CD4-positive, alpha-beta T cell treated with Interferon gamma for 1 hour (primary cell): ENCODE data around the gene ZNF716.
"Not testable (repeated sequence)": the region's sequence is repeated elsewhere in the genome, so short reads cannot be mapped to it uniquely, and the experiment has no call there.

ENCODE experiments used
- DNase-seq: peaks from one replicate; pipeline ENCODE4 v3.0.0-alpha.2; 2020

The ZNF716 gene

GRCh38 chr7:57426629-57427003 lies 23.4 kb upstream of the ZNF716 start:
- DNase-seq = no peak

- DNase-seq = no peak
Measured at GRCh38 chr7:57427146-57427545, 22.8 kb upstream of the ZNF716 start.

- no peak for DNase-seq
Measured at GRCh38 chr7:57427594-57427993, 22.4 kb upstream of the ZNF716 start.

GRCh38 chr7:57432583-57432982 lies 17.4 kb upstream of the ZNF716 start:
- no peak for DNase-seq

- DNase-seq = no peak
Measured at GRCh38 chr7:57437581-57437980, 12.4 kb upstream of the ZNF716 start.

- DNase-seq = no peak
Measured at GRCh38 chr7:57438244-57438643, 11.7 kb upstream of the ZNF716 start.

- no peak for DNase-seq
Measured at GRCh38 chr7:57443567-57443966, 6.4 kb upstream of the ZNF716 start.

- DNase-seq = not testable (repeated sequence)
Measured at GRCh38 chr7:57469186-57469828, 19.3 kb downstream of the ZNF716 start.

- DNase-seq = not testable (repeated sequence)
Measured at GRCh38 chr7:57480304-57480703, 30.3 kb downstream of the ZNF716 start.

GRCh38 chr7:57485022-57485421 lies 35.0 kb downstream of the ZNF716 start:
- DNase-seq = not testable (repeated sequence)

GRCh38 chr7:57487957-57488356 lies 38.0 kb downstream of the ZNF716 start:
- no peak for DNase-seq

GRCh38 chr7:57495111-57495510 lies 45.1 kb downstream of the ZNF716 start:
- not testable (repeated sequence) for DNase-seq

GRCh38 chr7:57496395-57496794 lies 46.4 kb downstream of the ZNF716 start:
- DNase-seq = no peak

GRCh38 chr7:57505176-57505575 lies 55.2 kb downstream of the ZNF716 start:
- no peak for DNase-seq
